DND-41 (cell line): ENCODE results near the gene ARHGAP20.

Experiments used
- ATAC-seq: fragments of 200-7000 bp; cut with Tn5 transposase; 3 replicates; pipeline ENCODE4 v1.9.1; 2021; ENCODE audit warnings: low read depth; ENCODE audit not compliant: insufficient read depth
- DNase-seq: peaks from one replicate; pipeline ENCODE4 v3.0.0-alpha.2; 2020
- H2AFZ ChIP-seq: 2 replicates; pipeline ENCODE4 v1.6.0; 2012; ENCODE audit warnings: low read depth, low read length
- H3K27ac ChIP-seq: 2 replicates; pipeline ENCODE4 v1.5.1; 2012; ENCODE audit warnings: low read length, inconsistent platforms
- H3K27me3 ChIP-seq: fragments of 200-600 bp; sonication (generic); 2 replicates; pipeline ENCODE4 v1.6.0; 2012; ENCODE audit warnings: low read length, mild to moderate bottlenecking, inconsistent platforms; ENCODE audit not compliant: insufficient read depth, poor library complexity
- H3K36me3 ChIP-seq: 2 replicates; pipeline ENCODE4 v1.5.1; 2012; ENCODE audit warnings: low read length, inconsistent platforms; ENCODE audit not compliant: insufficient read depth
- H3K4me1 ChIP-seq: 2 replicates; pipeline ENCODE4 v1.5.1; 2012; ENCODE audit warnings: mild to moderate bottlenecking, low read length; ENCODE audit not compliant: insufficient read depth
- H3K4me2 ChIP-seq: 2 replicates; pipeline ENCODE4 v1.6.0; 2012; ENCODE audit warnings: mild to moderate bottlenecking, moderate library complexity, low read length, inconsistent platforms; ENCODE audit not compliant: insufficient read depth
- H3K4me3 ChIP-seq, 2 experiments: fragments of 200-600 bp in 1 of 2; shearing (Covaris generic) in 1 of 2; 2 replicates each; pipeline ENCODE4 v1.5.1; 2012 to 2016; ENCODE audit warnings: inconsistent platforms in 2 of 2, low read length in 2 of 2, mild to moderate bottlenecking in 2 of 2, low read depth in 1 of 2, moderate library complexity in 1 of 2
- H3K79me2 ChIP-seq: 2 replicates; pipeline ENCODE4 v1.6.0; 2012; ENCODE audit warnings: low read length, inconsistent platforms; ENCODE audit not compliant: insufficient read depth
- H3K9ac ChIP-seq: 2 replicates; pipeline ENCODE4 v1.6.0; 2012; ENCODE audit warnings: low read depth, mild to moderate bottlenecking, inconsistent platforms, low read length, moderate library complexity
- H3K9me3 ChIP-seq: 2 replicates; pipeline ENCODE4 v1.5.1; 2012; ENCODE audit warnings: low read length, moderate library complexity, mild to moderate bottlenecking, inconsistent platforms; ENCODE audit not compliant: insufficient read depth, severe bottlenecking
- H4K20me1 ChIP-seq: 2 replicates; pipeline ENCODE4 v1.6.0; 2012; ENCODE audit warnings: low read length; ENCODE audit not compliant: insufficient read depth
- CTCF ChIP-seq: IDR thresholded peaks from 2 replicates; pipeline ENCODE4 v1.5.1; 2012; ENCODE audit warnings: borderline replicate concordance, low read length, moderate library complexity, mild to moderate bottlenecking; ENCODE audit not compliant: poor library complexity, severe bottlenecking; ENCODE audit errors: extremely low read depth
- EZH2 ChIP-seq: IDR thresholded peaks from 3 replicates; pipeline ENCODE4 v1.6.1; 2012; ENCODE audit warnings: borderline replicate concordance, low read depth, mild to moderate bottlenecking, moderate library complexity, low read length, inconsistent platforms; ENCODE audit not compliant: severe bottlenecking

The ARHGAP20 gene

GRCh38 chr11:110724358-110724757 is 12.1 kb upstream of the ARHGAP20 start:
- Histone ChIP-seq H4K20me1 (no peaks in the 10 kb centered on the region), H3K4me3 (no peak overlapping the region), H3K27ac (no peak overlapping the region), H3K27me3 (no peaks in the 10 kb centered on the region), H3K4me1 (no peaks in the 10 kb centered on the region), H3K36me3 (no peaks in the 10 kb centered on the region), H3K9ac (no peak overlapping the region), H3K9me3 (no peaks in the 10 kb centered on the region), H2AFZ (no peak overlapping the region), H3K79me2 (no peaks in the 10 kb centered on the region), H3K4me2 (no peak overlapping the region)
- TF ChIP-seq CTCF: no peak
- no peak for TF ChIP-seq EZH2
- DNase-seq (no peak), ATAC-seq (no peak)

GRCh38 chr11:110720431-110721275 is 8.4 kb upstream of the ARHGAP20 start:
- Histone ChIP-seq H2AFZ (no peak overlapping the region), H3K27ac (no peak overlapping the region), H4K20me1 (no peaks in the 10 kb centered on the region), H3K4me1 (no peaks in the 10 kb centered on the region), H3K4me2 (no peak overlapping the region), H3K9ac (no peak overlapping the region), H3K27me3 (no peaks in the 10 kb centered on the region), H3K79me2 (no peaks in the 10 kb centered on the region), H3K4me3 (no peak overlapping the region), H3K9me3 (no peaks in the 10 kb centered on the region), H3K36me3 (no peaks in the 10 kb centered on the region)
- DNase-seq (no peak), ATAC-seq (no peak)
- TF ChIP-seq EZH2 (no peak), CTCF (no peak)

- Histone ChIP-seq H3K9ac (no peak overlapping the region), H3K4me2 (no peak overlapping the region), H3K4me1 (no peaks in the 10 kb centered on the region), H3K4me3 (no peak overlapping the region), H2AFZ (no peak overlapping the region), H3K79me2 (no peaks in the 10 kb centered on the region), H3K27me3 (no peaks in the 10 kb centered on the region), H4K20me1 (no peaks in the 10 kb centered on the region), H3K36me3 (no peaks in the 10 kb centered on the region), H3K9me3 (no peaks in the 10 kb centered on the region), H3K27ac (no peak overlapping the region)
- TF ChIP-seq EZH2 (no peak), CTCF (no peak)
- ATAC-seq (no peak), DNase-seq (no peak)
Measured at GRCh38 chr11:110716361-110716760, 4.1 kb upstream of the ARHGAP20 start.
